ENCODE results near the gene NDUFV3. TPM values are rescaled to one million over a fixed set of nuclear protein-coding genes. Genes with fewer than 3 reads are reported as not detected.
"Not testable (repeated sequence)": the region's sequence is repeated elsewhere in the genome, so short reads cannot be mapped to it uniquely, and the experiment has no call there.

NDUFV3 gene
- polyA plus RNA-seq, 1 of the 3 experiments (the other 2 are of a cell fraction), result 32.9 TPM

DNA sequence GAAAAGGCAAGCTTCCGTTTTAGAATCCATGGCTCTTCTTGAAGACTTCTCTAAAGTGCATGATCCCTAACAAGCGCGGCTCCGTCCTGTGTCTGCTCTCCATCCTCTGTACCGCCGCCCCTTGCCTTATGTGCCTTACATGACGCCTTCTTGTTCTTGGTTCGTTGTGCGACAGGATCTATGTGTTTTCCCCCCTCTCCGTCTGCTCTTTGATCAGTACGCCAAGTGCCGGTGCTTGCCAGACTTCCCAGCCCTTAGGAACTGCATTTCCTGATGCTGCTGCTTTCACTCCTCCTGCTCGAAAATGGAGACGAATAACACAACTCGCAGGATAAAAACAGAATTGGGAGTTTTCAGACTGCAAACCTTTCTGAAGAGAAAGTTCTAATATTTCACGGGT is 13.1 kb downstream of the NDUFV3 start:
- Histone ChIP-seq H4K20me1 (ENCODE audit: insufficient read depth) (no peaks in the 10 kb centered on the region), H3K79me2 (ENCODE audit: insufficient read depth) (peaks cover 16% of the 10 kb centered on the region), H3K36me3 (replicated peaks in 1 of 2; ENCODE audit: control insufficient read depth in 1 of 2, insufficient read depth in 2 of 2, low read length in 1 of 2) (peaks cover 39 to 45% of the 10 kb centered on the region in 2 experiments), H3K27ac (ENCODE audit: low read depth in 2 of 2, low read length in 1 of 2) (no peak overlapping the region), H3K4me1 (ENCODE audit: control insufficient read depth in 1 of 2, insufficient read depth in 2 of 2, low read depth in 1 of 2, low read length in 1 of 2) (no peaks in the 10 kb centered on the region), H3K9me2 (no peaks in the 10 kb centered on the region), H3K4me2 (no peak overlapping the region), H3K27me3 (ENCODE audit: insufficient read depth) (no peaks in the 10 kb centered on the region), H3F3A (replicated peaks; ENCODE audit: insufficient read depth) (no peaks in the 10 kb centered on the region), H3K9ac (no peak overlapping the region), H3K4me3 (ENCODE audit: low read depth in 2 of 2, low read length in 1 of 2) (no peak overlapping the region), H2AFZ (ENCODE audit: low read depth) (no peak overlapping the region), H3K9me3 (no peaks in the 10 kb centered on the region)
- TF ChIP-seq, protein P1, sequence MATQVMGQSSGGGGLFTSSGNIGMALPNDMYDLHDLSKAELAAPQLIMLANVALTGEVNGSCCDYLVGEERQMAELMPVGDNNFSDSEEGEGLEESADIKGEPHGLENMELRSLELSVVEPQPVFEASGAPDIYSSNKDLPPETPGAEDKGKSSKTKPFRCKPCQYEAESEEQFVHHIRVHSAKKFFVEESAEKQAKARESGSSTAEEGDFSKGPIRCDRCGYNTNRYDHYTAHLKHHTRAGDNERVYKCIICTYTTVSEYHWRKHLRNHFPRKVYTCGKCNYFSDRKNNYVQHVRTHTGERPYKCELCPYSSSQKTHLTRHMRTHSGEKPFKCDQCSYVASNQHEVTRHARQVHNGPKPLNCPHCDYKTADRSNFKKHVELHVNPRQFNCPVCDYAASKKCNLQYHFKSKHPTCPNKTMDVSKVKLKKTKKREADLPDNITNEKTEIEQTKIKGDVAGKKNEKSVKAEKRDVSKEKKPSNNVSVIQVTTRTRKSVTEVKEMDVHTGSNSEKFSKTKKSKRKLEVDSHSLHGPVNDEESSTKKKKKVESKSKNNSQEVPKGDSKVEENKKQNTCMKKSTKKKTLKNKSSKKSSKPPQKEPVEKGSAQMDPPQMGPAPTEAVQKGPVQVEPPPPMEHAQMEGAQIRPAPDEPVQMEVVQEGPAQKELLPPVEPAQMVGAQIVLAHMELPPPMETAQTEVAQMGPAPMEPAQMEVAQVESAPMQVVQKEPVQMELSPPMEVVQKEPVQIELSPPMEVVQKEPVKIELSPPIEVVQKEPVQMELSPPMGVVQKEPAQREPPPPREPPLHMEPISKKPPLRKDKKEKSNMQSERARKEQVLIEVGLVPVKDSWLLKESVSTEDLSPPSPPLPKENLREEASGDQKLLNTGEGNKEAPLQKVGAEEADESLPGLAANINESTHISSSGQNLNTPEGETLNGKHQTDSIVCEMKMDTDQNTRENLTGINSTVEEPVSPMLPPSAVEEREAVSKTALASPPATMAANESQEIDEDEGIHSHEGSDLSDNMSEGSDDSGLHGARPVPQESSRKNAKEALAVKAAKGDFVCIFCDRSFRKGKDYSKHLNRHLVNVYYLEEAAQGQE (IDR thresholded peaks at IDR 0.05; ENCODE audit: low read depth, low read length), result no peak
- TF ChIP-seq CHD2 (IDR thresholded peaks at IDR 0.05; ENCODE audit: low read length, partially characterized antibody), result no peak
- TF ChIP-seq SIN3A (IDR thresholded peaks at IDR 0.05; ENCODE audit: borderline replicate concordance, low read depth, low read length), result no peak
- no peak for TF ChIP-seq TCF12 (IDR thresholded peaks at IDR 0.05)
- no peak for TF ChIP-seq RXRA (IDR thresholded peaks at IDR 0.05; ENCODE audit: borderline replicate concordance, low read depth)
- TF ChIP-seq FOSL2 (IDR thresholded peaks at IDR 0.05; ENCODE audit: borderline replicate concordance, low read depth), result no peak
- TF ChIP-seq, protein P2, sequence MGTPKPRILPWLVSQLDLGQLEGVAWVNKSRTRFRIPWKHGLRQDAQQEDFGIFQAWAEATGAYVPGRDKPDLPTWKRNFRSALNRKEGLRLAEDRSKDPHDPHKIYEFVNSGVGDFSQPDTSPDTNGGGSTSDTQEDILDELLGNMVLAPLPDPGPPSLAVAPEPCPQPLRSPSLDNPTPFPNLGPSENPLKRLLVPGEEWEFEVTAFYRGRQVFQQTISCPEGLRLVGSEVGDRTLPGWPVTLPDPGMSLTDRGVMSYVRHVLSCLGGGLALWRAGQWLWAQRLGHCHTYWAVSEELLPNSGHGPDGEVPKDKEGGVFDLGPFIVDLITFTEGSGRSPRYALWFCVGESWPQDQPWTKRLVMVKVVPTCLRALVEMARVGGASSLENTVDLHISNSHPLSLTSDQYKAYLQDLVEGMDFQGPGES (IDR thresholded peaks at IDR 0.05; ENCODE audit: low read depth, low read length), result no peak
- no peak for TF ChIP-seq FOXM1 (IDR thresholded peaks at IDR 0.05; ENCODE audit: low read depth)
- TF ChIP-seq ELF1 (IDR thresholded peaks at IDR 0.05), result no peak
- TF ChIP-seq NRF1 (IDR thresholded peaks at IDR 0.05; ENCODE audit: low read depth, low read length), result no peak
- TF ChIP-seq, protein P3, sequence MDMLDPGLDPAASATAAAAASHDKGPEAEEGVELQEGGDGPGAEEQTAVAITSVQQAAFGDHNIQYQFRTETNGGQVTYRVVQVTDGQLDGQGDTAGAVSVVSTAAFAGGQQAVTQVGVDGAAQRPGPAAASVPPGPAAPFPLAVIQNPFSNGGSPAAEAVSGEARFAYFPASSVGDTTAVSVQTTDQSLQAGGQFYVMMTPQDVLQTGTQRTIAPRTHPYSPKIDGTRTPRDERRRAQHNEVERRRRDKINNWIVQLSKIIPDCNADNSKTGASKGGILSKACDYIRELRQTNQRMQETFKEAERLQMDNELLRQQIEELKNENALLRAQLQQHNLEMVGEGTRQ (IDR thresholded peaks at IDR 0.05; ENCODE audit: borderline replicate concordance, low read depth, low read length), result no peak
- TF ChIP-seq NFIC (IDR thresholded peaks at IDR 0.05; ENCODE audit: borderline replicate concordance), result no peak
- no peak for TF ChIP-seq RAD21 (IDR thresholded peaks at IDR 0.05; ENCODE audit: low read length)
- no peak for TF ChIP-seq FOXJ3 (CRISPR knock-in tag; IDR thresholded peaks at IDR 0.05)
- no peak for TF ChIP-seq RCOR1 (IDR thresholded peaks at IDR 0.05; ENCODE audit: low read length)
- ChIA-PET POLR2A (no interaction called here), CTCF (no interaction called here)
- no peak for DNase-seq
- 98% methylated on average over 16 of the region's 16 CpGs for WGBS (ENCODE audit: low lambda C conversion rate)

DNA sequence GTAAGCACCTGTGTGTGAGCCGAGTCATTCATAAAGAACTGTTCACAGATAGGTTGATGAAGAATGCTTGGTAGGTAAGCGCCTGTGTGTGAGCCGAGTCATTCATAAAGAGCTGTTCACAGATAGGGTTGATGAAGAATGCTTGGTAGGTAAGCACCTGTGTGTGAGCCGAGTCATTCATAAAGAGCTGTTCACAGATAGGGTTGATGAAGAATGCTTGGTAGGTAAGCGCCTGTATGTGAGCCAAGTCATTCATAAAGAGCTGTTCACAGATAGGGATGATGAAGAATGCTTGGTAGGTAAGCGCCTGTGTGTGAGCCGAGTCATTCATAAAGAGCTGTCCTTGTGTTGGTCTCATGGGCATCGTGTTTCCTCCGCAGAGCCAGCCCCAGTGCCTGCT is 15.4 kb downstream of the NDUFV3 start:
- H3K79me2 ChIP-seq (ENCODE audit: insufficient read depth); H3K9me2 ChIP-seq; H3K4me1 ChIP-seq (ENCODE audit: control insufficient read depth in 1 of 2, insufficient read depth in 2 of 2, low read depth in 1 of 2, low read length in 1 of 2); H3K9ac ChIP-seq; H3K4me3 ChIP-seq (ENCODE audit: low read depth in 2 of 2, low read length in 1 of 2); H3K9me3 ChIP-seq; H3K27me3 ChIP-seq (ENCODE audit: insufficient read depth); DNase-seq; H3K4me2 ChIP-seq; POLR2A ChIA-PET; H3F3A ChIP-seq (replicated peaks; ENCODE audit: insufficient read depth); H3K27ac ChIP-seq (ENCODE audit: low read depth in 2 of 2, low read length in 1 of 2); H2AFZ ChIP-seq (ENCODE audit: low read depth); H4K20me1 ChIP-seq (ENCODE audit: insufficient read depth): not testable (repeated sequence)
- 98% methylated on average over 9 of the region's 9 CpGs for WGBS (ENCODE audit: low lambda C conversion rate)
- peaks cover 30 to 48% of the 10 kb centered on the region in 2 experiments for H3K36me3 ChIP-seq (replicated peaks in 1 of 2; ENCODE audit: control insufficient read depth in 1 of 2, insufficient read depth in 2 of 2, low read length in 1 of 2)
- CTCF ChIA-PET, result interaction anchor here (1.0 kb wide), 1 partner anchor 16 kb away, joined by 3 read pairs; no protein-coding TSS in a partner anchor

DNA sequence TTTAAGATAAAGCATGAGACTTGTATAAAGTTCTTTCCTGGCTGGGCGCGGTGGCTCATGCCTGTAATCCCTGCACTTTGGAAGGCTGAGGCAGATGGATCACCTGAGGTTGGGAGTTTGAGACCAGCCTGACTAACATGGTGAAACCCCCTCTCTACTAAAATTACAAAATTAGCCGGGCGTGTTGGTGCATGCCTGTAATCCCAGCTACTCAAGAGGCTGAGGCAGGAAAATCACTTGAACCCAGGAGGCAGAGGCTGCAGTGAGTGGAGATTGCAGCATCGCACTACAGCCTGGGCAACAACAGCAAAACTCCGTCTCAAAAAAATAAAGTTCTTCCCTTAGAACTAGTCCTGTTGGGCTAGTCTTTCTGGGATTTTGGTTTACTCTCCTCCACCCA is 18.8 kb downstream of the NDUFV3 start:
- H3K4me2 ChIP-seq; H3K79me2 ChIP-seq (ENCODE audit: insufficient read depth); H4K20me1 ChIP-seq (ENCODE audit: insufficient read depth); CTCF ChIA-PET; H3K9me3 ChIP-seq; H3F3A ChIP-seq (replicated peaks; ENCODE audit: insufficient read depth); H3K4me3 ChIP-seq (ENCODE audit: low read depth in 2 of 2, low read length in 1 of 2); H3K9ac ChIP-seq; H3K4me1 ChIP-seq (ENCODE audit: control insufficient read depth in 1 of 2, insufficient read depth in 2 of 2, low read depth in 1 of 2, low read length in 1 of 2); H2AFZ ChIP-seq (ENCODE audit: low read depth); H3K27ac ChIP-seq (ENCODE audit: low read depth in 2 of 2, low read length in 1 of 2); POLR2A ChIA-PET; H3K27me3 ChIP-seq (ENCODE audit: insufficient read depth); DNase-seq; H3K9me2 ChIP-seq: not testable (repeated sequence)
- peaks cover 12 to 28% of the 10 kb centered on the region in 2 experiments for H3K36me3 ChIP-seq (replicated peaks in 1 of 2; ENCODE audit: control insufficient read depth in 1 of 2, insufficient read depth in 2 of 2, low read length in 1 of 2)
- 95% methylated on average over 6 of the region's 6 CpGs for WGBS (ENCODE audit: low lambda C conversion rate)

Data from SK-N-SH (cell line).